ENCODE data around the gene KLHDC3.

KLHDC3 gene

DNA sequence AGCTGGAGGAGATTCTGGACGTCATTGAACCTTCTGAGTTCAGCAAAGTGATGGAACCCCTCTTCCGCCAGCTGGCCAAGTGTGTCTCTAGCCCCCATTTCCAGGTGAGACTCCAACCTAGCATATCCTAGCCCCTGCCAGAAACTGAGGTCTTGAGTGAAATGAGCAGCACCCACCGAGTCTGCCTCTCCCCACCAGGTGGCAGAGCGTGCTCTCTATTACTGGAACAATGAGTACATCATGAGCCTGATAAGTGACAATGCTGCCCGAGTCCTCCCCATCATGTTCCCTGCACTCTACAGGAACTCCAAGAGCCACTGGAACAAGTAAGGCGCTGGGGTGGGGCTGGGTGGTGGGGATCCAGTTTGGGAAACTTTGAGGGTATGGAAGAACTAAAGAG lies 4.9 kb upstream of the KLHDC3 start:
- TF ChIP-seq POLR2AphosphoS5 (IDR thresholded peaks at IDR 0.05; ENCODE audit: low read depth, low read length) (no peak), POLR2A (IDR thresholded peaks at IDR 0.05; ENCODE audit: low read depth, low read length) (no peak), SPI1 (IDR thresholded peaks at IDR 0.05; ENCODE audit: low read depth, low read length) (no peak), TAF1 (IDR thresholded peaks at IDR 0.05; ENCODE audit: low read depth, low read length) (no peak), POU2F2 (IDR thresholded peaks at IDR 0.05; ENCODE audit: low read depth, low read length) (no peak), PAX5 (IDR thresholded peaks at IDR 0.05; ENCODE audit: insufficient read depth, low read length, severe bottlenecking) (no peak)
- DNase-seq (ENCODE audit: insufficient read length, low spot score) (peak; percentile 28), FAIRE-seq (peak; percentile 84)

DNA sequence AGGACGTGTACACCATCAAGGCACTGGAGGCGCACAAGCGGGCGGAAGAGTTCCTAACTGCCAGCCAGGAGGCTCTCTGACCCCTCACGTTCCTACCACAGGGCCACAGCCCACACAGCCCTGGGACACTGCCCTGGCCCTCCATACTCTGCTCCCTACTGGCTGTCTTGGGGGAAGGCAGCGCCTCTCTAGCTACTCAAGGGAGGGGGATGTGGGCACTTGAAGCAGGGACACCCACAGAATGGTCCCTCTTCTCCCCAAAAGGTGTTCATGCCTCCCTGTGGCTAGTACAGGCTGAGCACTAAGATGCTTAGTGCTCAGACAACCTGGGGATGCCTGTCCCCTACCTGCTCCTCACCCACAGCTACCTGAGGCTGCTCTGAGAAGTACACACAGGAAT lies 2.8 kb upstream of the KLHDC3 start:
- DNase-seq (ENCODE audit: insufficient read length, low spot score): no peak
- FAIRE-seq: no peak
- TF ChIP-seq POLR2AphosphoS5 (IDR thresholded peaks at IDR 0.05; ENCODE audit: low read depth, low read length): no peak
- no peak for TF ChIP-seq PAX5 (IDR thresholded peaks at IDR 0.05; ENCODE audit: insufficient read depth, low read length, severe bottlenecking)
- TF ChIP-seq TAF1 (IDR thresholded peaks at IDR 0.05; ENCODE audit: low read depth, low read length): no peak

GRCh38 chr6:43012364-43012763 lies 1.7 kb upstream of the KLHDC3 start:
- TF ChIP-seq SPI1 (IDR thresholded peaks at IDR 0.05; ENCODE audit: low read depth, low read length) (no peak), POU2F2 (IDR thresholded peaks at IDR 0.05; ENCODE audit: low read depth, low read length) (no peak)
- DNase-seq (ENCODE audit: insufficient read length, low spot score): no peak
- FAIRE-seq: no peak

- FAIRE-seq (no peak), DNase-seq (ENCODE audit: insufficient read length, low spot score) (peak; percentile 24)
- TF ChIP-seq POLR2AphosphoS5 (IDR thresholded peaks at IDR 0.05; ENCODE audit: low read depth, low read length) (no peak), SPI1 (IDR thresholded peaks at IDR 0.05; ENCODE audit: low read depth, low read length) (no peak)
Measured at GRCh38 chr6:43013097-43013842, 779 bp upstream of the KLHDC3 start.

- FAIRE-seq: no peak
- no peak for DNase-seq (ENCODE audit: insufficient read length, low spot score)
- TF ChIP-seq POLR2AphosphoS5 (IDR thresholded peaks at IDR 0.05; ENCODE audit: low read depth, low read length): no peak
- TF ChIP-seq SPI1 (IDR thresholded peaks at IDR 0.05; ENCODE audit: low read depth, low read length): no peak
- no peak for TF ChIP-seq PAX5 (IDR thresholded peaks at IDR 0.05; ENCODE audit: insufficient read depth, low read length, severe bottlenecking)
- no peak for TF ChIP-seq TAF1 (IDR thresholded peaks at IDR 0.05; ENCODE audit: low read depth, low read length)
- TF ChIP-seq POLR2A (IDR thresholded peaks at IDR 0.05; ENCODE audit: low read depth, low read length): no peak
Measured at GRCh38 chr6:43014434-43014909, 423 bp downstream of the KLHDC3 start.

DNA sequence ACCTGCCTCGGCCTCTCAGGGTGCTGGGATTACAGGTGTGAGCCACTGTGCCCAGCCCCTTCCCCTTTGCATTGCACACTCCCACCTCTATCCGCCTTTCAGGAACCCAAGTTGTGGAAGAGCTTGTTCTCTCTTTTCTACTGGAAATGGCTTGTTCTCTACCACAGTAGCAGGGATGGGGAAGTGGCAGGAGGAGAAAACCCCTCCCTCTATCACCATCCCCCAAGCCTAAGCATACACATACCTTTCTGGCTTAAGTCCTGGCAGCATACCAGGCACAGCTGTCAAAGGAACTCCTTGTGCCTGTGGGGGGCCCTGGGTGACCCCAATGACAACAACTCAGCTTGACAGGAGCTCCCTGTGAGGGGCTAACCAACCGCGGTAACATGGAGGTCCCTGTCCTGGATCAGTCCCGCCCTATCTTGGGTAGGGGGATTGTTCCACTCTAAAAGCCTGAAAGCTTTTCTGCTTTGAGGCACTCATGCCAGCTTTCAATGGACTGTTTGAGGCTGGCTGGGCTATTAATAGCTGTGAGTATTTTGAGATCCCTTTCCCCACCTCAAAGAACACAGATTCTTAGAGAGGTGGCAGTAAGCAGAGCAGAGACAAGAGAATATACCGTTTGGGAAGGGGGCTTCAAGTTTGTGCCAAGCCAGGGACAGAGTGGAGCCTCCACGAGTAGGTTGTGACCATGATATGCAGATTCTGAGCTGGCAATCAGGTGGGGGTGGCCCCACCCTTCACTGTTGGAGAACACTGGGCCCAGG lies 2.3 kb downstream of the KLHDC3 start:
- FAIRE-seq: no peak
- TF ChIP-seq TAF1 (IDR thresholded peaks at IDR 0.05; ENCODE audit: low read depth, low read length) (no peak), POU2F2 (IDR thresholded peaks at IDR 0.05; ENCODE audit: low read depth, low read length) (no peak), POLR2AphosphoS5 (IDR thresholded peaks at IDR 0.05; ENCODE audit: low read depth, low read length) (no peak), SPI1 (IDR thresholded peaks at IDR 0.05; ENCODE audit: low read depth, low read length) (no peak), POLR2A (IDR thresholded peaks at IDR 0.05; ENCODE audit: low read depth, low read length) (no peak), PAX5 (IDR thresholded peaks at IDR 0.05; ENCODE audit: insufficient read depth, low read length, severe bottlenecking) (no peak)

DNA sequence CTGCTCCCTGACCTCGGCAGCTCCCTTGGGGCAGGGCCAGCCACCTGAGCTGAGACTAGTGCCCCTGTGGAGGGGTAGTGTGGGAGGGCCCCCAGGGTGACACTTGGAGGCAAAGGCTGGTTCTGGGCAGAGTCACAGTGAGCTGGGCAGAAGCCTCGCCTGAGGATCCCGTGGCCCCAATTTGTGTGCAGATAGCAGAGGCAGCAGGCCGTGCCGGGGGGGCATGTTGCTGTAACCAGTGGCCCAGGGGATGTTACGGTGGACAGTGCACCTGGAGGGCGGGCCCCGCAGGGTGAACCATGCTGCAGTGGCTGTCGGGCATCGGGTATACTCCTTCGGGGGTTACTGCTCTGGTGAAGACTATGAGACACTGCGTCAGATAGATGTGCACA lies 2.9 kb downstream of the KLHDC3 start:
- TF ChIP-seq POLR2AphosphoS5 (IDR thresholded peaks at IDR 0.05; ENCODE audit: low read depth, low read length): no peak
- TF ChIP-seq PAX5 (IDR thresholded peaks at IDR 0.05; ENCODE audit: insufficient read depth, low read length, severe bottlenecking): no peak
- no peak for TF ChIP-seq SPI1 (IDR thresholded peaks at IDR 0.05; ENCODE audit: low read depth, low read length)
- no peak for TF ChIP-seq POU2F2 (IDR thresholded peaks at IDR 0.05; ENCODE audit: low read depth, low read length)
- TF ChIP-seq POLR2A (IDR thresholded peaks at IDR 0.05; ENCODE audit: low read depth, low read length): no peak
- no peak for TF ChIP-seq TAF1 (IDR thresholded peaks at IDR 0.05; ENCODE audit: low read depth, low read length)
- DNase-seq (ENCODE audit: insufficient read length, low spot score) (no peak), FAIRE-seq (no peak)

More for the DNA sequence above, 2.3 kb downstream of the KLHDC3 start:
- no peak for DNase-seq (ENCODE audit: insufficient read length, low spot score)

- DNase-seq (ENCODE audit: insufficient read length, low spot score): no peak
- no peak for TF ChIP-seq TAF1 (IDR thresholded peaks at IDR 0.05; ENCODE audit: low read depth, low read length)
- no peak for TF ChIP-seq SPI1 (IDR thresholded peaks at IDR 0.05; ENCODE audit: low read depth, low read length)
- no peak for TF ChIP-seq POLR2AphosphoS5 (IDR thresholded peaks at IDR 0.05; ENCODE audit: low read depth, low read length)
- TF ChIP-seq PAX5 (IDR thresholded peaks at IDR 0.05; ENCODE audit: insufficient read depth, low read length, severe bottlenecking): no peak
- no peak for TF ChIP-seq POLR2A (IDR thresholded peaks at IDR 0.05; ENCODE audit: low read depth, low read length)
- no peak for TF ChIP-seq POU2F2 (IDR thresholded peaks at IDR 0.05; ENCODE audit: low read depth, low read length)
- FAIRE-seq: no peak
Measured at GRCh38 chr6:43019152-43019551, 5.1 kb downstream of the KLHDC3 start.

DNA sequence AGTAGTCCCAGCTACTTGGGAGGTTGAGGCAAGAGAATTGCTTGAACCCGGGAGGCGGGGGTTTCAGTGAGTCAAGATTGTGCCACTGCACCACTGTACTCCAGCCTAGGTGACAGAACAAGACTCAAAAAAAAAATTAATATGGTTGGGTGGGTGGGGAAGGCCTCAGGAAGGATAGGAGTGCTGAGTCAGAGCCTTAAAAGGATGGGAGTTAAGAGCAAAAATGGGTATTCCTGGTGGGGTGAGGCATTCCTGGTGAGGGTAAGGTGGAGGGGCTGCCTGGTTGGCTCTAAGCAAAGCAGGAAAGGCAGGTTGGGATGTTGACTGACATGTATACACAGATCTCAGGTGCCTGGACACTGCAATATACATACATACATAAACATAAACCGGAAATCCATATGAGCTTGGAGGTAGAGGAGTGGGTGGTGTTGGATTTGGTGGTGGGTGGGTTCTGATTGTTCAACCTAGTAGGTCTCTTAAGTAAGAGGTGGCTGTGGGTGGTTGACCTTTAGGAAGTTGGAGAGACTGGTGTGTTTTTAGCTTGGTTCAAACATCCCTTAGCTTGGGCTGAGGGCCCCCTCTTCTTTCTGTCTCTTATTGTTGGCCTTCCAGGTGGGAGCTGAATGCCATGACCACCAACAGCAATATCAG lies 6.1 kb downstream of the KLHDC3 start:
- no peak for DNase-seq (ENCODE audit: insufficient read length, low spot score)
- no peak for FAIRE-seq
- TF ChIP-seq SPI1 (IDR thresholded peaks at IDR 0.05; ENCODE audit: low read depth, low read length) (no peak), PAX5 (IDR thresholded peaks at IDR 0.05; ENCODE audit: insufficient read depth, low read length, severe bottlenecking) (no peak), POU2F2 (IDR thresholded peaks at IDR 0.05; ENCODE audit: low read depth, low read length) (no peak), TAF1 (IDR thresholded peaks at IDR 0.05; ENCODE audit: low read depth, low read length) (no peak), POLR2A (IDR thresholded peaks at IDR 0.05; ENCODE audit: low read depth, low read length) (no peak), POLR2AphosphoS5 (IDR thresholded peaks at IDR 0.05; ENCODE audit: low read depth, low read length) (no peak)

Measured in GM12891 (cell line).